Measurements from ENCODE around the gene PRRT2.

PRRT2 gene

DNA sequence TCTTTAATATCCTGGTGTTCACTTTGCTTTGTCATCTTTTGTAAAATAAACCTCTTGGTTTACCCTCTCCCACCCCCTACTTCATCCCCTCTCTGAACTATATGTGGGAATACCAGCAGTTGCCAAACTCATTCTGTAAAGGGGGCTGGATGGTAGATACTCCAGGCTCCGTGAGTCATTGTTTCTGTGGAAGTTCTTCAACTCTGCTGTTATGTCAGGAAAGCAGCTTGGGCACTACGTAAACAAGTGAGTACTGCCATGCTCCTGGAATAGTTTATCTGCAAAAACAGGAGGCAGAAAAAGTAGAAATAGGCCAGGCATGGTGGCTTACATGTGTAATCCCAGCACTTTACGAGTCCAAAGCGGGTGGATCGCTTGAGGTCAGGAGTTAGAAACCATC, 25.8 kb downstream of the PRRT2 start:
- no peak overlapping the region for H3K23ac ChIP-seq (ENCODE audit: low read length)
- no peak overlapping the region for H2BK5ac ChIP-seq (ENCODE audit: low read depth, low read length, poor library complexity)
- H3K9me3 ChIP-seq (ENCODE audit: insufficient read depth, low read depth, low read length) = no peaks in the 10 kb centered on the region
- no peak overlapping the region for H4K91ac ChIP-seq (ENCODE audit: low read depth, low read length)
- H3K4me3 ChIP-seq (ENCODE audit: low read depth, low read length) = no peak overlapping the region
- no peak overlapping the region for H2AK5ac ChIP-seq (ENCODE audit: low read length)
- no peak for DNase-seq
- no peak overlapping the region for H3K9ac ChIP-seq (ENCODE audit: low read length)
- no peak overlapping the region for H3K18ac ChIP-seq (ENCODE audit: low read length)
- no peak overlapping the region for H4K8ac ChIP-seq (ENCODE audit: low read depth, low read length)
- no peak overlapping the region for H2AFZ ChIP-seq (ENCODE audit: insufficient read depth, low read length, poor library complexity)
- no peaks in the 10 kb centered on the region for H3K4me1 ChIP-seq (ENCODE audit: control insufficient read depth in 1 of 2, insufficient read depth in 2 of 2, low read length in 2 of 2)
- no peak overlapping the region for H3K4me2 ChIP-seq (ENCODE audit: low read length)
- no CpG with 5 or more reads among the region's 5 CpGs for WGBS (ENCODE audit: extremely low coverage, insufficient coverage, insufficient read length)
- peaks cover 0 to 4% of the 10 kb centered on the region in 2 experiments for H3K36me3 ChIP-seq (ENCODE audit: control insufficient read depth in 1 of 2, insufficient read depth in 2 of 2, low read length in 2 of 2)
- no peak overlapping the region for H4K12ac ChIP-seq (ENCODE audit: low read depth, low read length)
- no peak overlapping the region for H3K14ac ChIP-seq (ENCODE audit: low read length)
- H3K79me2 ChIP-seq (ENCODE audit: control insufficient read depth, insufficient read depth, low read length, poor library complexity) = no peaks in the 10 kb centered on the region
- H3K79me1 ChIP-seq (ENCODE audit: low read length) = no peaks in the 10 kb centered on the region
- no peak overlapping the region for H2BK12ac ChIP-seq (ENCODE audit: low read length)
- H3K27me3 ChIP-seq (ENCODE audit: insufficient read depth, low read length) = no peaks in the 10 kb centered on the region
- H3K27ac ChIP-seq (ENCODE audit: low read depth, low read length) = no peak overlapping the region
- H2BK120ac ChIP-seq (ENCODE audit: insufficient read depth, low read length, poor library complexity) = no peak overlapping the region
- H3K4ac ChIP-seq (ENCODE audit: low read depth, low read length) = no peak overlapping the region

GRCh38 chr16:29839822-29840221, 27.8 kb downstream of the PRRT2 start:
- Histone ChIP-seq H4K91ac (ENCODE audit: low read depth, low read length) (no peak overlapping the region), H4K12ac (ENCODE audit: low read depth, low read length) (no peak overlapping the region), H3K79me1 (ENCODE audit: low read length) (no peaks in the 10 kb centered on the region), H3K79me2 (ENCODE audit: control insufficient read depth, insufficient read depth, low read length, poor library complexity) (no peaks in the 10 kb centered on the region), H3K14ac (ENCODE audit: low read length) (no peak overlapping the region), H3K4ac (ENCODE audit: low read depth, low read length) (no peak overlapping the region), H2BK12ac (ENCODE audit: low read length) (no peak overlapping the region), H3K4me1 (ENCODE audit: control insufficient read depth in 1 of 2, insufficient read depth in 2 of 2, low read length in 2 of 2) (peaks cover 0 to 2% of the 10 kb centered on the region in 2 experiments), H3K36me3 (ENCODE audit: control insufficient read depth in 1 of 2, insufficient read depth in 2 of 2, low read length in 2 of 2) (peaks cover 0 to 4% of the 10 kb centered on the region in 2 experiments), H2AK5ac (ENCODE audit: low read length) (no peak overlapping the region), H3K9me3 (ENCODE audit: insufficient read depth, low read depth, low read length) (no peaks in the 10 kb centered on the region), H3K4me2 (ENCODE audit: low read length) (no peak overlapping the region), H3K27me3 (ENCODE audit: insufficient read depth, low read length) (no peaks in the 10 kb centered on the region), H4K8ac (ENCODE audit: low read depth, low read length) (no peak overlapping the region), H2BK120ac (ENCODE audit: insufficient read depth, low read length, poor library complexity) (no peak overlapping the region), H3K9ac (ENCODE audit: low read length) (no peak overlapping the region), H3K18ac (ENCODE audit: low read length) (no peak overlapping the region), H3K23ac (ENCODE audit: low read length) (no peak overlapping the region), H2AFZ (ENCODE audit: insufficient read depth, low read length, poor library complexity) (no peak overlapping the region), H2BK5ac (ENCODE audit: low read depth, low read length, poor library complexity) (no peak overlapping the region), H3K27ac (ENCODE audit: low read depth, low read length) (no peak overlapping the region), H3K4me3 (ENCODE audit: low read depth, low read length) (no peak overlapping the region)
- DNase-seq = no peak
- WGBS (ENCODE audit: extremely low coverage, insufficient coverage, insufficient read length) = no CpG with 5 or more reads among the region's 6 CpGs

DNA sequence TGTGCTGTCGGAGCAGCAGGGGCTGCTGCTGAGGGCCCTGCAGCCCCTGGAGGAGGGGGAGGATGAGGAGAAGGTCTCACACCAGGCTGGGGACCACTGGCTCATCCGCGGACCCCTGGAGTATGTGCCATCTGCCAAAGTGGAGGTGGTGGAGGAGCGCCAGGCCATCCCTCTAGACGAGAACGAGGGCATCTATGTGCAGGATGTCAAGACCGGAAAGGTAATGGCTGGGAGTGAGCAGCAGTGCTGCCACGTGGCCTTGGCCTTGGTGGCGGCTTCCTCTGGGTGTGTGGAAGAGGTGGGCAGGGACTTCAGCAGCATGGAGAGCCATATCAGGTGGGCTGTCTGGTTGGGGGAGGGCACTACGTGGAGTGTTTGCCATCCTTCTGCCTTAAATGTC, 28.2 kb downstream of the PRRT2 start:
- no peak overlapping the region for H2BK12ac ChIP-seq (ENCODE audit: low read length)
- H3K27me3 ChIP-seq (ENCODE audit: insufficient read depth, low read length) = no peaks in the 10 kb centered on the region
- H3K79me1 ChIP-seq (ENCODE audit: low read length) = no peaks in the 10 kb centered on the region
- peaks cover 0 to 2% of the 10 kb centered on the region in 2 experiments for H3K4me1 ChIP-seq (ENCODE audit: control insufficient read depth in 1 of 2, insufficient read depth in 2 of 2, low read length in 2 of 2)
- no peaks in the 10 kb centered on the region for H3K9me3 ChIP-seq (ENCODE audit: insufficient read depth, low read depth, low read length)
- no peak overlapping the region for H4K12ac ChIP-seq (ENCODE audit: low read depth, low read length)
- H2AFZ ChIP-seq (ENCODE audit: insufficient read depth, low read length, poor library complexity) = no peak overlapping the region
- no peak for DNase-seq
- no peak overlapping the region for H2BK120ac ChIP-seq (ENCODE audit: insufficient read depth, low read length, poor library complexity)
- no peak overlapping the region for H3K9ac ChIP-seq (ENCODE audit: low read length)
- no CpG with 5 or more reads among the region's 10 CpGs for WGBS (ENCODE audit: extremely low coverage, insufficient coverage, insufficient read length)
- no peak overlapping the region for H3K4me2 ChIP-seq (ENCODE audit: low read length)
- no peak overlapping the region for H3K4ac ChIP-seq (ENCODE audit: low read depth, low read length)
- no peak overlapping the region for H3K18ac ChIP-seq (ENCODE audit: low read length)
- H3K36me3 ChIP-seq (ENCODE audit: control insufficient read depth in 1 of 2, insufficient read depth in 2 of 2, low read length in 2 of 2) = peaks cover 0 to 4% of the 10 kb centered on the region in 2 experiments
- no peak overlapping the region for H2AK5ac ChIP-seq (ENCODE audit: low read length)
- no peak overlapping the region for H4K91ac ChIP-seq (ENCODE audit: low read depth, low read length)
- no peak overlapping the region for H3K27ac ChIP-seq (ENCODE audit: low read depth, low read length)
- no peak overlapping the region for H3K23ac ChIP-seq (ENCODE audit: low read length)
- no peak overlapping the region for H2BK5ac ChIP-seq (ENCODE audit: low read depth, low read length, poor library complexity)
- H3K14ac ChIP-seq (ENCODE audit: low read length) = no peak overlapping the region
- H3K79me2 ChIP-seq (ENCODE audit: control insufficient read depth, insufficient read depth, low read length, poor library complexity) = no peaks in the 10 kb centered on the region
- H4K8ac ChIP-seq (ENCODE audit: low read depth, low read length) = no peak overlapping the region
- no peak overlapping the region for H3K4me3 ChIP-seq (ENCODE audit: low read depth, low read length)

DNA sequence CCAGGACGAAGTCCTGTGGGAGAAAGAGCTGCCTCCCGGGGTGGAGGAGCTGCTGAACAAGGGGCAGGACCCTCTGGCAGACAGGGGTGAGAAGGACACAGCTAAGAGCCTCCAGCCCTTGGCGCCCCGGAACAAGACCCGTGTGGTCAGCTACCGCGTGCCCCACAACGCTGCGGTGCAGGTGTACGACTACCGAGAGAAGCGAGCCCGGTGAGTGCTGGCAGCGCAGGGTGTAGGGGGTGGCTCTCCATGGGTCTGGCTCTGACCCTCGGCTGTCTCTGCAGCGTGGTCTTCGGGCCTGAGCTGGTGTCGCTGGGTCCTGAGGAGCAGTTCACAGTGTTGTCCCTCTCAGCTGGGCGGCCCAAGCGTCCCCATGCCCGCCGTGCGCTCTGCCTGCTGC, 29.6 kb downstream of the PRRT2 start:
- no peak overlapping the region for H2BK12ac ChIP-seq (ENCODE audit: low read length)
- H3K4ac ChIP-seq (ENCODE audit: low read depth, low read length) = no peak overlapping the region
- peaks cover 2 to 3% of the 10 kb centered on the region in 2 experiments for H3K4me1 ChIP-seq (ENCODE audit: control insufficient read depth in 1 of 2, insufficient read depth in 2 of 2, low read length in 2 of 2)
- no peak overlapping the region for H4K8ac ChIP-seq (ENCODE audit: low read depth, low read length)
- H3K9ac ChIP-seq (ENCODE audit: low read length) = no peak overlapping the region
- H2BK5ac ChIP-seq (ENCODE audit: low read depth, low read length, poor library complexity) = no peak overlapping the region
- H2AFZ ChIP-seq (ENCODE audit: insufficient read depth, low read length, poor library complexity) = no peak overlapping the region
- H3K4me2 ChIP-seq (ENCODE audit: low read length) = no peak overlapping the region
- H3K79me1 ChIP-seq (ENCODE audit: low read length) = no peaks in the 10 kb centered on the region
- no peaks in the 10 kb centered on the region for H3K9me3 ChIP-seq (ENCODE audit: insufficient read depth, low read depth, low read length)
- H3K27me3 ChIP-seq (ENCODE audit: insufficient read depth, low read length) = no peaks in the 10 kb centered on the region
- no peak overlapping the region for H3K14ac ChIP-seq (ENCODE audit: low read length)
- H3K36me3 ChIP-seq (ENCODE audit: control insufficient read depth in 1 of 2, insufficient read depth in 2 of 2, low read length in 2 of 2) = peaks cover 0 to 4% of the 10 kb centered on the region in 2 experiments
- H3K4me3 ChIP-seq (ENCODE audit: low read depth, low read length) = no peak overlapping the region
- H4K91ac ChIP-seq (ENCODE audit: low read depth, low read length) = no peak overlapping the region
- H3K27ac ChIP-seq (ENCODE audit: low read depth, low read length) = no peak overlapping the region
- DNase-seq = no peak
- no peak overlapping the region for H4K12ac ChIP-seq (ENCODE audit: low read depth, low read length)
- no peaks in the 10 kb centered on the region for H3K79me2 ChIP-seq (ENCODE audit: control insufficient read depth, insufficient read depth, low read length, poor library complexity)
- H3K23ac ChIP-seq (ENCODE audit: low read length) = no peak overlapping the region
- no peak overlapping the region for H2BK120ac ChIP-seq (ENCODE audit: insufficient read depth, low read length, poor library complexity)
- H3K18ac ChIP-seq (ENCODE audit: low read length) = no peak overlapping the region
- WGBS (ENCODE audit: extremely low coverage, insufficient coverage, insufficient read length) = no CpG with 5 or more reads among the region's 23 CpGs
- no peak overlapping the region for H2AK5ac ChIP-seq (ENCODE audit: low read length)
